Cardiac muscle cell (in vitro differentiated cells and primary cell): Measurements from ENCODE around the gene RNF40. TPM values are rescaled to one million over a fixed set of nuclear protein-coding genes. Genes with fewer than 3 reads are reported as not detected.

ENCODE experiments used
- DNase-seq, 2 donors: peaks; one replicate each; pipeline versions ENCODE4 v3.0.0 to v3.0.0-alpha.2; 2010 to 2017; ENCODE audit warnings: low read depth in 1 of 2, low spot score in 1 of 2
- H3K27ac ChIP-seq: fragments of 200-600 bp; sonication (generic); 2 replicates; pipeline ENCODE4 v1.5.1; 2016
- H3K27me3 ChIP-seq: fragments of 200-600 bp; sonication (generic); 2 replicates; pipeline ENCODE4 v1.6.0; 2016; ENCODE audit warnings: control low read depth
- H3K36me3 ChIP-seq: fragments of 200-600 bp; sonication (generic); 2 replicates; pipeline ENCODE4 v1.5.1; 2016; ENCODE audit warnings: control low read depth
- H3K4me1 ChIP-seq: fragments of 200-600 bp; sonication (generic); 2 replicates; pipeline ENCODE4 v1.8.1; 2017; ENCODE audit warnings: low read depth, mild to moderate bottlenecking, mixed run types
- H3K4me3 ChIP-seq: fragments of 200-600 bp; sonication (generic); 2 replicates; pipeline ENCODE4 v1.5.1; 2016; ENCODE audit warnings: mild to moderate bottlenecking
- H3K9me3 ChIP-seq: fragments of 200-600 bp; sonication (generic); 2 replicates; pipeline ENCODE4 v1.5.1; 2017; ENCODE audit warnings: low read depth, mild to moderate bottlenecking, control low read depth
- CTCF ChIP-seq: IDR thresholded peaks from 2 replicates; pipeline ENCODE4 v1.5.1; 2012; ENCODE audit warnings: low read depth, mild to moderate bottlenecking, low read length
- polyA plus RNA-seq: library from polyadenylated mRNA; unstranded; fragments of >200 nt; fragmentation: Nextera tagmentation; extraction: Ambion mirVana; gene quantifications from 2 replicates; pipeline ENCODE4 v1.2.1, GENCODE V29; 2016
- total RNA-seq: library from RNA; depleted of rRNA; stranded (reverse); fragments of >200 nt; gene quantifications from 2 replicates; pipeline ENCODE4 v1.2.3, GENCODE V29; 2016

Gene RNF40
- total and polyA plus RNA-seq, 2 experiments from 2014 or later = 76.3 to 104 TPM

DNA sequence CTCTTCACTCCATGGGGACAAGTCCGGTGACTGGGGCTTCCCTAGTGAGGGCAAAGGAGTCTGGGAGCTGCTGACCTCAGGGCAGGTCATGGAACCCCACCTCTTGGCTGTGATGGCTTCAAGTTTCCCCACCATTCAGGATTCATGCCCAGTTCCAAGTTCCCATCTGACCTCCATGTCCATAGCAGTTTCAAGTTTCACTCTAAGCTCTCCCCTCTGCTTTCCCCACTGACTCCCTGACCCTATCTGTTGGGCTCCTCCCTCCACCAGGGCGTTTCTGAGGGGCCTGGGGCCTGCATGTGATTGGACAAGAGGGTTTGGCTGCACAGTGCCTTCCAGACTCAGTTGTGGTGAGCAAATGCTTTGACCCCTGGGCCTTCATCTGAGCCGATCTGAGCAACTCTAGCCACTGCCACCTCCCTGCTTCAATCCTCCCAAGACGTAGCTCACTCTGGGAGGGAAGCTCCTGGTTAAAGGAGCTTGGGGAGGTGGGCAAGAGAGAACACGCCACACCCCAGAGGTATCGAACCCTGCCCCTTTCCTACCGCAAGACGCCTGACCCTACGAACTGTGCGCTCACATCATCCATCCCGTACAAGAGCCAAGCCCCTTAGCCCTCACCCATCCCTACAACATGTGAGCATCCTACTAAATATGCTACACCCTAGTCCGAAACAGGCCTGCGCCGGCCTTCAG, 16.6 kb downstream of the RNF40 start:
- peak; percentile 66 to 68 for DNase-seq
- no peak for TF ChIP-seq CTCF
- Histone ChIP-seq H3K27me3 (no peaks in the 10 kb centered on the region), H3K4me3 (no peak overlapping the region), H3K27ac (peak overlapping the region; percentile 82), H3K4me1 (peaks cover 25% of the 10 kb centered on the region), H3K9me3 (no peaks in the 10 kb centered on the region), H3K36me3 (peaks cover 25% of the 10 kb centered on the region)

DNA sequence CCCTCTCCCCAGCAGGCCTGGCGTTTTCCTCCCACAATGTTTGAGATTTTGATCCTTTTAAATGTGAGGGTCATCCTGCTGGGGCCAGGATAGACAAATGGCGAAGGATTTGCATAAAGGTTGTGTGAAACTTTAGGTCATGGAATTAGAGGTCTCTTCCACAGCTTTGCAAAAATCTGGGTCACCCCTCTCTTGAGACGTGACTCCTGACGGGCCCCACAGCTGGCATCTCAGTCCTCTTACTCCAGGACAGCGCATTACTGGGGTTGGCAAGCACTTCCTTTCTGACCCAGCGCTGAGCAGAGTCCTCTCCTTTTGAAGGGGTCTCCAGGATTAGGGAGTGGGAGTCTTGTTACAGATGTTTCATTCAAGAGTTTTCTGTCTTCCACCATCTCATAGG, 17.5 kb downstream of the RNF40 start:
- TF ChIP-seq CTCF = no peak
- H3K36me3 ChIP-seq = peaks cover 27% of the 10 kb centered on the region
- H3K9me3 ChIP-seq = no peaks in the 10 kb centered on the region
- no peak for DNase-seq
- H3K27ac ChIP-seq = peak overlapping the region; percentile 82
- peaks cover 25% of the 10 kb centered on the region for H3K4me1 ChIP-seq
- no peak overlapping the region for H3K4me3 ChIP-seq
- H3K27me3 ChIP-seq = no peaks in the 10 kb centered on the region

GRCh38 chr16:30780021-30780420, 17.9 kb downstream of the RNF40 start:
- Histone ChIP-seq H3K27me3 (no peaks in the 10 kb centered on the region), H3K4me3 (no peak overlapping the region), H3K36me3 (peaks cover 27% of the 10 kb centered on the region), H3K27ac (peak overlapping the region; percentile 82), H3K9me3 (no peaks in the 10 kb centered on the region), H3K4me1 (peaks cover 22% of the 10 kb centered on the region)
- TF ChIP-seq CTCF = no peak
- DNase-seq = no peak

GRCh38 chr16:30780549-30780948, 18.4 kb downstream of the RNF40 start:
- Histone ChIP-seq H3K27ac (peak overlapping the region; percentile 82), H3K9me3 (no peaks in the 10 kb centered on the region), H3K36me3 (peaks cover 27% of the 10 kb centered on the region), H3K4me3 (no peak overlapping the region), H3K4me1 (peaks cover 25% of the 10 kb centered on the region), H3K27me3 (no peaks in the 10 kb centered on the region)
- no peak for TF ChIP-seq CTCF
- no peak for DNase-seq

- peaks cover 27% of the 10 kb centered on the region for H3K36me3 ChIP-seq
- TF ChIP-seq CTCF = no peak
- H3K27me3 ChIP-seq = no peaks in the 10 kb centered on the region
- peaks cover 23% of the 10 kb centered on the region for H3K4me1 ChIP-seq
- no peaks in the 10 kb centered on the region for H3K9me3 ChIP-seq
- H3K4me3 ChIP-seq = no peak overlapping the region
- no peak for DNase-seq
- H3K27ac ChIP-seq = no peak overlapping the region
Measured at GRCh38 chr16:30782486-30783279, 20.6 kb downstream of the RNF40 start.
